Astrocyte of the spinal cord (primary cell): ENCODE results near the gene VNN1.
A peak's percentile ranks its signal among the peaks of the same experiment; 100 is the strongest.

Experiments
- DNase-seq: peaks from one replicate; pipeline ENCODE4 v3.0.0; 2011; ENCODE audit warnings: low read depth, low spot score
- H3K4me3 ChIP-seq: 2 replicates; pipeline ENCODE4 v1.5.1; 2011; ENCODE audit warnings: low read depth, mild to moderate bottlenecking, low read length, moderate library complexity
- CTCF ChIP-seq: IDR thresholded peaks from 2 replicates; pipeline ENCODE4 v1.5.1; 2012; ENCODE audit warnings: low read depth, mild to moderate bottlenecking, low read length, inconsistent platforms
- in situ Hi-C: cut with HindIII; loops from 2 replicates; pipeline ENCODE4 v1.10.0; 2017; ENCODE audit warnings: low sequenced_read_pairs

Gene VNN1

DNA sequence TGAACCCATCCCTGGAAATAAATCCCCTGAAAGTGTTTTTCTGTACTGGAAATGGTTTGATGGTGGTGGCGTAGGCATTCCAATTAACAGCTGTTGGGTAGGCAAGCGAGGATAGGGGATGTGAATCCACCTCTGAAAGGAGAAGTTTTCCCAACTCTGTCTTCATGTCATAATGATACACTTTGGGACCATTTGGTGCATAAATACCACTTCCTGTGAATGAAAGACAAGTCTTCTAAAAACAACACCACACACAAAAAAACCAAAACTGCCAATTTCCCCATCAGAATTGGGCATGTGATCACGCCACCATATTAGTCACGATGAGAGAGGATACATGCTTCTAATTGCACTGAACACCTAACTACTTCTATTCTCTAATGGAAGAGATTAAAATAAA is 37.5 kb upstream of the VNN1 start:
- no peak overlapping the region for H3K4me3 ChIP-seq
- DNase-seq, result no peak
- in situ Hi-C loops, result no loop called here
- no peak for TF ChIP-seq CTCF

- H3K4me3 ChIP-seq, result no peak overlapping the region
- TF ChIP-seq CTCF, result no peak
- no peak for DNase-seq
- in situ Hi-C loops, result no loop called here
These were observed 36.8 kb upstream of the VNN1 start for GRCh38 chr6:132750455-132751248.

- peak; percentile 10 for DNase-seq
- in situ Hi-C loops, result no loop called here
- H3K4me3 ChIP-seq, result no peak overlapping the region
- no peak for TF ChIP-seq CTCF
These were observed 35.3 kb upstream of the VNN1 start for GRCh38 chr6:132749111-132749510.

DNA sequence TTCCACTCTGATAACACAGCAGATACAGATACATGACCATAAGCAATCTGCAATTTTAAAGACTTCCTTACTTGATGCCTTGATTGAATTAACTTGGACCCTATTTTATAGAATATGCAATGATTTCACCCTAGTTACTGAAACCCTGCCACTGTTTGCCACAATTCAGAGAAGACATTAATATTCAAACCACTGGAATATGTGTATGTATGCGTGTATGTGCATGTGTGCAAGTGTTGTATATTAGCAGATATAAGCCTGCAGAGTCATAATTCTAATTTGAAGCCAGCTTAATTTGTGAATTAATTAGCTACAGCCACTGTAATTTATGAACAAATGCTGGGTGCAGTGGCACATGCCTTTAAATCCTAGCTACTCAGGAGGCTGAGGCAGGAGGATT is 34.6 kb upstream of the VNN1 start:
- in situ Hi-C loops, result no loop called here
- TF ChIP-seq CTCF, result no peak
- no peak for DNase-seq
- H3K4me3 ChIP-seq, result no peak overlapping the region

GRCh38 chr6:132746048-132746447 is 32.2 kb upstream of the VNN1 start:
- DNase-seq, result no peak
- in situ Hi-C loops, result no loop called here
- TF ChIP-seq CTCF, result no peak
- no peak overlapping the region for H3K4me3 ChIP-seq

DNA sequence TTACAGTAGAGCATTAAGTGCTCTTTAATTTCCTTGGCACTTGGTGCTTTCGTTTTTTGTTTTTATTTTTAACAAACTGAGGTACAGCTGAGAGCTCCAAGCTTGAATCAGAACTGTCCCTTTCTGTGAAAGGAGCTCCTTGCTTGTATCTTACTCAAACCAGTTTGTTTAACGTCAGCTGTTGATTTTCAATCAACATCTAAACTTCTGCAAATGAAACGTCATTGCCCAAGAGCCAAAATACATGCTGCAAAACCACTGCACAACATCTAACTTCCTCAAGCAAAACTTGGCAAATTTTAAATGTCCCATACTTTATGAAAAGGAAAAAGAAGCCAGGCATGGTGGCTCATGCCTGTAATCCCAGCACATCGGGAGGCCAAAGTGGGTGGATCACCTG is 28.6 kb upstream of the VNN1 start:
- H3K4me3 ChIP-seq, result no peak overlapping the region
- in situ Hi-C loops, result no loop called here
- no peak for DNase-seq
- no peak for TF ChIP-seq CTCF

- in situ Hi-C loops, result no loop called here
- TF ChIP-seq CTCF, result no peak
These were observed 27.4 kb upstream of the VNN1 start for GRCh38 chr6:132741281-132741680.

More at GRCh38 chr6:132741281-132741680, 27.4 kb upstream of the VNN1 start:
- no peak for DNase-seq
- no peak overlapping the region for H3K4me3 ChIP-seq
